HEK293 (cell line): ENCODE data around the gene H2AZ2.

Experiments
- CTCF ChIP-seq: fragments of 450-650 bp; formaldehyde crosslinking; IDR thresholded peaks from 2 replicates; pipeline ENCODE4 v1.5.1; 2016; ENCODE audit warnings: missing biosample characterization, missing genetic modification characterization
- ZNF776 ChIP-seq: fragments of 450-650 bp; formaldehyde crosslinking; IDR thresholded peaks from 2 replicates; pipeline ENCODE4 v1.5.0; 2017; ENCODE audit warnings: missing biosample characterization, missing genetic modification characterization, borderline replicate concordance

- TF ChIP-seq ZNF776 (tag by site-specific recombination) (no peak), CTCF (tag by site-specific recombination) (no peak)
Observed at GRCh38 chr7:44787041-44787440, 60.8 kb downstream of the H2AZ2 start.
